ENCODE results near the gene PIK3R5.

DNA sequence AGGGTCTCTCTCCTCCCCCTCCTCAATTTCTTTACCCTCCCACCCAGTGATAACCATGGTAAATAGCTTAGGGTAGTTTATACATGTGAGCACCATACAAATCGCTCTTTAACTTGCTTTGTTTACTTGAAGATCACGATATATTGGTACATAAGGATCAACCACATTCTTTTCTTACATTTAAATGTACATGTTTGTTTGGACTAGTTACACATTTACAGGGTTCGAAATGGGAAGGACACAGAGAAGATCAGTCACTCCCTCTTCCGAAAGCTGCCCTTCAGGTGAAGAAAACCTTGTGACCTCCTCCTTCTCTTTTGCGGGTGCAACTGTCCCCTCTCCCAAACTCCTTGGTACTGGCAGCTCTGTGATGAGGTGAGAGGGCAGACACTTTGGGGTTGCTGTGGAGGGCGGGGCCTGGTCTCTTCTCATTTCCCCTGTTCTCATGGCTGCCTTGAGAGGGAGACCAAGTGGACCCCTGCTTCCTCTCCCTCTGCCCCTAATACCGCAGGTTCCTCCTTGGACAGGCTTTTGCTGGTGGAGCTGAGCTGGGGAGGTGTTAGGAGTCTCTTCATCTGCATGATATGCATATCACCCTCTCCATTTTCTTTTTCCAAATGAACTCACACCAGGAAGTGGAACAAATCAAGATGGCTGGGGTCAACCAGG, 93.3 kb downstream of the PIK3R5 start:
- no peak for TF ChIP-seq EZH2 (IDR thresholded peaks at IDR 0.05; ENCODE audit: low read length)
- TF ChIP-seq, protein P1, sequence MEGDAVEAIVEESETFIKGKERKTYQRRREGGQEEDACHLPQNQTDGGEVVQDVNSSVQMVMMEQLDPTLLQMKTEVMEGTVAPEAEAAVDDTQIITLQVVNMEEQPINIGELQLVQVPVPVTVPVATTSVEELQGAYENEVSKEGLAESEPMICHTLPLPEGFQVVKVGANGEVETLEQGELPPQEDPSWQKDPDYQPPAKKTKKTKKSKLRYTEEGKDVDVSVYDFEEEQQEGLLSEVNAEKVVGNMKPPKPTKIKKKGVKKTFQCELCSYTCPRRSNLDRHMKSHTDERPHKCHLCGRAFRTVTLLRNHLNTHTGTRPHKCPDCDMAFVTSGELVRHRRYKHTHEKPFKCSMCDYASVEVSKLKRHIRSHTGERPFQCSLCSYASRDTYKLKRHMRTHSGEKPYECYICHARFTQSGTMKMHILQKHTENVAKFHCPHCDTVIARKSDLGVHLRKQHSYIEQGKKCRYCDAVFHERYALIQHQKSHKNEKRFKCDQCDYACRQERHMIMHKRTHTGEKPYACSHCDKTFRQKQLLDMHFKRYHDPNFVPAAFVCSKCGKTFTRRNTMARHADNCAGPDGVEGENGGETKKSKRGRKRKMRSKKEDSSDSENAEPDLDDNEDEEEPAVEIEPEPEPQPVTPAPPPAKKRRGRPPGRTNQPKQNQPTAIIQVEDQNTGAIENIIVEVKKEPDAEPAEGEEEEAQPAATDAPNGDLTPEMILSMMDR (optimal IDR thresholded peaks at IDR 0.05 in 1 of 3, IDR thresholded peaks at IDR 0.05 in 1 of 3, conservative IDR thresholded peaks at IDR 0.05 in 1 of 3; ENCODE audit: extremely low read depth in 1 of 3, insufficient read depth in 2 of 3, low read length in 3 of 3), result no peak
